H1 (cell line): Measurements from ENCODE around the gene GTF3C5. TPM values are rescaled to one million over a fixed set of nuclear protein-coding genes. Genes with fewer than 3 reads are reported as not detected.

Experiments used
- FOSL1 ChIP-seq: IDR thresholded peaks from 2 replicates; pipeline ENCODE4 v1.6.1; 2011; ENCODE audit warnings: mild to moderate bottlenecking, low read depth, low read length, moderate library complexity; ENCODE audit not compliant: insufficient read depth
- RXRA ChIP-seq: IDR thresholded peaks from 2 replicates; pipeline ENCODE4 v1.6.1; 2011; ENCODE audit warnings: low read depth, mild to moderate bottlenecking, low read length, moderate library complexity; ENCODE audit not compliant: insufficient read depth
- SRF ChIP-seq: IDR thresholded peaks from 2 replicates; pipeline ENCODE4 v1.6.1; 2011; ENCODE audit warnings: mild to moderate bottlenecking, low read depth, low read length, moderate library complexity
- polyA plus RNA-seq, 7 experiments: library from polyadenylated mRNA; depleted of rRNA in 3 of 7; stranded (reverse) in 5 of 7; unstranded in 2 of 7; fragments of >200 nt in 5 of 7; fragments of 200-250 nt in 2 of 7; gene quantifications; 1 replicate in 5 of 7; 2 replicates in 1 of 7; 4 replicates in 1 of 7; pipeline versions ENCODE4 v1.2.1 to v1.2.3, GENCODE V29; 2011 to 2013; ENCODE audit warnings: missing spikeins in 2 of 7, mixed read lengths in 2 of 7
- total RNA-seq: library from RNA; stranded (reverse); fragmentation: NEBNext Ultra II Directional; extraction: Animal tissue kit (Norgen Biotek cat#: 25700); gene quantifications from 2 replicates; pipeline ENCODE4 v1.2.1, GENCODE V29; 2021
- TF ChIP-seq, protein P1 (sequence below): IDR thresholded peaks from 2 replicates; pipeline ENCODE4 v1.6.1; 2011; ENCODE audit warnings: low read length, improper control_type of control experiment

GTF3C5 gene
- total and polyA plus RNA-seq, 2 of the 8 experiments (the other 6 are each of a cell fraction or from before 2014, with no cell fraction given) = 78.7 to 87.1 TPM

- TF ChIP-seq FOSL1 (no peak), RXRA (no peak), SRF (no peak)
- TF ChIP-seq, protein P1, sequence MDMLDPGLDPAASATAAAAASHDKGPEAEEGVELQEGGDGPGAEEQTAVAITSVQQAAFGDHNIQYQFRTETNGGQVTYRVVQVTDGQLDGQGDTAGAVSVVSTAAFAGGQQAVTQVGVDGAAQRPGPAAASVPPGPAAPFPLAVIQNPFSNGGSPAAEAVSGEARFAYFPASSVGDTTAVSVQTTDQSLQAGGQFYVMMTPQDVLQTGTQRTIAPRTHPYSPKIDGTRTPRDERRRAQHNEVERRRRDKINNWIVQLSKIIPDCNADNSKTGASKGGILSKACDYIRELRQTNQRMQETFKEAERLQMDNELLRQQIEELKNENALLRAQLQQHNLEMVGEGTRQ = no peak
These were observed 41.3 kb upstream of the GTF3C5 start (continued) for GRCh38 chr9:132989414-132989996.
